HT-29 (cell line): ENCODE data around the gene SLC22A31. TPM values are rescaled to one million over a fixed set of nuclear protein-coding genes. Genes with fewer than 3 reads are reported as not detected.
"Not testable (repeated sequence)": the region's sequence is repeated elsewhere in the genome, so short reads cannot be mapped to it uniquely, and the experiment has no call there.

Experiments used
- DNase-seq: peaks from one replicate; pipeline ENCODE4 v3.0.0-alpha.2; 2015; ENCODE audit warnings: low spot score
- total RNA-seq: library from RNA; depleted of rRNA; stranded (reverse); fragments of >200 nt; shearing (Covaris generic); gene quantifications from 2 replicates; pipeline ENCODE4 v1.2.3, GENCODE V29; 2014

Gene SLC22A31
- total RNA-seq, 1 experiment from 2014 or later: not detected

GRCh38 chr16:89166696-89167424 is 33.5 kb downstream of the SLC22A31 start:
- DNase-seq: no peak

- not testable (repeated sequence) for DNase-seq
Observed at GRCh38 chr16:89165681-89165979, 34.7 kb downstream of the SLC22A31 start.

- no peak for DNase-seq
Observed at GRCh38 chr16:89164847-89165680, 35.3 kb downstream of the SLC22A31 start.

- DNase-seq: no peak
Observed at GRCh38 chr16:89164436-89164835, 35.9 kb downstream of the SLC22A31 start.

GRCh38 chr16:89163297-89163696 is 37.0 kb downstream of the SLC22A31 start:
- DNase-seq: no peak

- DNase-seq: no peak
Observed at GRCh38 chr16:89161763-89162713, 38.3 kb downstream of the SLC22A31 start.

GRCh38 chr16:89160977-89161701 is 39.2 kb downstream of the SLC22A31 start:
- no peak for DNase-seq

- no peak for DNase-seq
Observed at GRCh38 chr16:89159850-89160354, 40.4 kb downstream of the SLC22A31 start.

- no peak for DNase-seq
Observed at GRCh38 chr16:89159066-89159849, 41.1 kb downstream of the SLC22A31 start.

- no peak for DNase-seq
Observed at GRCh38 chr16:89157778-89158177, 42.6 kb downstream of the SLC22A31 start.

GRCh38 chr16:89156740-89157645 is 43.3 kb downstream of the SLC22A31 start:
- DNase-seq: no peak

GRCh38 chr16:89155851-89156739 is 44.2 kb downstream of the SLC22A31 start:
- no peak for DNase-seq

- DNase-seq: no peak
Observed at GRCh38 chr16:89155184-89155679, 45.1 kb downstream of the SLC22A31 start.

- no peak for DNase-seq
Observed at GRCh38 chr16:89154390-89155183, 45.8 kb downstream of the SLC22A31 start.

GRCh38 chr16:89153848-89154271 is 46.5 kb downstream of the SLC22A31 start:
- DNase-seq: peak; percentile 39

- no peak for DNase-seq
Observed at GRCh38 chr16:89152831-89153700, 47.3 kb downstream of the SLC22A31 start.
